M059J (cell line): ENCODE results near the gene ADAMTS17. TPM values are rescaled to one million over a fixed set of nuclear protein-coding genes. Genes with fewer than 3 reads are reported as not detected.

Experiments used
- DNase-seq: peaks from one replicate; pipeline ENCODE4 v3.0.0-alpha.2; 2012; ENCODE audit warnings: low read depth
- total RNA-seq: library from RNA; depleted of rRNA; stranded (reverse); fragments of >200 nt; shearing (Covaris generic); gene quantifications from 2 replicates; pipeline ENCODE4 v1.2.3, GENCODE V29; 2014

Gene ADAMTS17
- total RNA-seq, 1 experiment from 2014 or later, result 0.02 TPM

GRCh38 chr15:100170291-100171210, 171.2 kb downstream of the ADAMTS17 start:
- DNase-seq, result no peak

GRCh38 chr15:100169615-100170290, 172.0 kb downstream of the ADAMTS17 start:
- DNase-seq, result no peak

GRCh38 chr15:100168787-100169186, 173.0 kb downstream of the ADAMTS17 start:
- DNase-seq, result no peak

GRCh38 chr15:100167884-100168375, 173.8 kb downstream of the ADAMTS17 start:
- no peak for DNase-seq

- DNase-seq, result no peak
Measured at GRCh38 chr15:100166313-100166712, 175.5 kb downstream of the ADAMTS17 start.

GRCh38 chr15:100163961-100164360, 177.8 kb downstream of the ADAMTS17 start:
- no peak for DNase-seq

GRCh38 chr15:100160953-100161352, 180.8 kb downstream of the ADAMTS17 start:
- DNase-seq, result no peak

GRCh38 chr15:100159436-100159835, 182.3 kb downstream of the ADAMTS17 start:
- DNase-seq, result peak; percentile 8

- DNase-seq, result no peak
Measured at GRCh38 chr15:100158356-100158755, 183.4 kb downstream of the ADAMTS17 start.

- DNase-seq, result no peak
Measured at GRCh38 chr15:100156201-100156600, 185.6 kb downstream of the ADAMTS17 start.

- DNase-seq, result no peak
Measured at GRCh38 chr15:100154338-100154737, 187.4 kb downstream of the ADAMTS17 start.

- no peak for DNase-seq
Measured at GRCh38 chr15:100152463-100152862, 189.3 kb downstream of the ADAMTS17 start.

- DNase-seq, result no peak
Measured at GRCh38 chr15:100150906-100151305, 190.9 kb downstream of the ADAMTS17 start.

GRCh38 chr15:100147828-100148227, 193.9 kb downstream of the ADAMTS17 start:
- DNase-seq, result no peak

GRCh38 chr15:100143378-100143777, 198.4 kb downstream of the ADAMTS17 start:
- DNase-seq, result no peak

GRCh38 chr15:100141311-100142001, 200.3 kb downstream of the ADAMTS17 start:
- peak; percentile 18 for DNase-seq

- DNase-seq, result no peak
Measured at GRCh38 chr15:100140527-100141308, 201.1 kb downstream of the ADAMTS17 start.

GRCh38 chr15:100134586-100134985, 207.2 kb downstream of the ADAMTS17 start:
- no peak for DNase-seq

- no peak for DNase-seq
Measured at GRCh38 chr15:100134089-100134583, 207.6 kb downstream of the ADAMTS17 start.

- no peak for DNase-seq
Measured at GRCh38 chr15:100133001-100133400, 208.8 kb downstream of the ADAMTS17 start.

GRCh38 chr15:100132309-100132708, 209.5 kb downstream of the ADAMTS17 start:
- no peak for DNase-seq
